SH-SY5Y (cell line): ENCODE data around the gene DNAAF8.

Experiments used
- GATA2 ChIP-seq: IDR thresholded peaks from 2 replicates; pipeline ENCODE4 v1.6.1; 2011; ENCODE audit warnings: mild to moderate bottlenecking, low read depth, low read length
- GATA3 ChIP-seq: IDR thresholded peaks from 2 replicates; pipeline ENCODE4 v1.6.1; 2011; ENCODE audit warnings: low read depth, mild to moderate bottlenecking, low read length, moderate library complexity

- no peak for TF ChIP-seq GATA3
- TF ChIP-seq GATA2: no peak
Measured at GRCh38 chr16:4769306-4769638, 34.9 kb downstream of the DNAAF8 start.
